Ishikawa (cell line): ENCODE data around the gene SIRT1.

Experiments used
- CEBPB ChIP-seq: IDR thresholded peaks from 2 replicates; pipeline ENCODE4 v1.6.1; 2012
- EP300 ChIP-seq: IDR thresholded peaks from 2 replicates; pipeline ENCODE4 v1.6.1; 2012; ENCODE audit warnings: borderline replicate concordance
- NFIC ChIP-seq: IDR thresholded peaks from 2 replicates; pipeline ENCODE4 v1.6.1; 2012
- RAD21 ChIP-seq: IDR thresholded peaks from 2 replicates; pipeline ENCODE4 v1.6.1; 2012; ENCODE audit warnings: low read depth
- TAF1 ChIP-seq: IDR thresholded peaks from 2 replicates; pipeline ENCODE4 v1.6.1; 2012; ENCODE audit warnings: low read depth, mild to moderate bottlenecking
- TEAD4 ChIP-seq: IDR thresholded peaks from 2 replicates; pipeline ENCODE4 v1.6.1; 2012
- ZBTB7A ChIP-seq: IDR thresholded peaks from 2 replicates; pipeline ENCODE4 v1.6.1; 2012; ENCODE audit warnings: low read depth
- TF ChIP-seq, protein P1 (sequence below): IDR thresholded peaks from 2 replicates; pipeline ENCODE4 v1.6.1; 2012
- TF ChIP-seq, protein P2 (sequence below): IDR thresholded peaks from 2 replicates; pipeline ENCODE4 v1.6.1; 2012; ENCODE audit warnings: low read depth, mild to moderate bottlenecking

GRCh38 chr10:67912331-67912946, 28.0 kb downstream of the SIRT1 start:
- TF ChIP-seq RAD21 = no peak
- no peak for TF ChIP-seq CEBPB
- TF ChIP-seq, protein P1, sequence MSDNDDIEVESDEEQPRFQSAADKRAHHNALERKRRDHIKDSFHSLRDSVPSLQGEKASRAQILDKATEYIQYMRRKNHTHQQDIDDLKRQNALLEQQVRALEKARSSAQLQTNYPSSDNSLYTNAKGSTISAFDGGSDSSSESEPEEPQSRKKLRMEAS = no peak
- TF ChIP-seq TAF1 = no peak
- TF ChIP-seq ZBTB7A = no peak
- no peak for TF ChIP-seq NFIC
- no peak for TF ChIP-seq EP300
- TF ChIP-seq TEAD4 = no peak
- TF ChIP-seq, protein P2, sequence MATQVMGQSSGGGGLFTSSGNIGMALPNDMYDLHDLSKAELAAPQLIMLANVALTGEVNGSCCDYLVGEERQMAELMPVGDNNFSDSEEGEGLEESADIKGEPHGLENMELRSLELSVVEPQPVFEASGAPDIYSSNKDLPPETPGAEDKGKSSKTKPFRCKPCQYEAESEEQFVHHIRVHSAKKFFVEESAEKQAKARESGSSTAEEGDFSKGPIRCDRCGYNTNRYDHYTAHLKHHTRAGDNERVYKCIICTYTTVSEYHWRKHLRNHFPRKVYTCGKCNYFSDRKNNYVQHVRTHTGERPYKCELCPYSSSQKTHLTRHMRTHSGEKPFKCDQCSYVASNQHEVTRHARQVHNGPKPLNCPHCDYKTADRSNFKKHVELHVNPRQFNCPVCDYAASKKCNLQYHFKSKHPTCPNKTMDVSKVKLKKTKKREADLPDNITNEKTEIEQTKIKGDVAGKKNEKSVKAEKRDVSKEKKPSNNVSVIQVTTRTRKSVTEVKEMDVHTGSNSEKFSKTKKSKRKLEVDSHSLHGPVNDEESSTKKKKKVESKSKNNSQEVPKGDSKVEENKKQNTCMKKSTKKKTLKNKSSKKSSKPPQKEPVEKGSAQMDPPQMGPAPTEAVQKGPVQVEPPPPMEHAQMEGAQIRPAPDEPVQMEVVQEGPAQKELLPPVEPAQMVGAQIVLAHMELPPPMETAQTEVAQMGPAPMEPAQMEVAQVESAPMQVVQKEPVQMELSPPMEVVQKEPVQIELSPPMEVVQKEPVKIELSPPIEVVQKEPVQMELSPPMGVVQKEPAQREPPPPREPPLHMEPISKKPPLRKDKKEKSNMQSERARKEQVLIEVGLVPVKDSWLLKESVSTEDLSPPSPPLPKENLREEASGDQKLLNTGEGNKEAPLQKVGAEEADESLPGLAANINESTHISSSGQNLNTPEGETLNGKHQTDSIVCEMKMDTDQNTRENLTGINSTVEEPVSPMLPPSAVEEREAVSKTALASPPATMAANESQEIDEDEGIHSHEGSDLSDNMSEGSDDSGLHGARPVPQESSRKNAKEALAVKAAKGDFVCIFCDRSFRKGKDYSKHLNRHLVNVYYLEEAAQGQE = no peak
